ENCODE data around the gene CPD. TPM values are rescaled to one million over a fixed set of nuclear protein-coding genes. Genes with fewer than 3 reads are reported as not detected.

CPD gene
- total and polyA plus RNA-seq, 2 of the 13 experiments (the other 11 are each of a cell fraction or from before 2014, with no cell fraction given): 46.1 to 72.3 TPM

- TF ChIP-seq RCOR2 (CRISPR knock-in tag; IDR thresholded peaks at IDR 0.05) (no peak), NR0B2 (CRISPR knock-in tag; IDR thresholded peaks at IDR 0.05) (no peak; the same call in 1 of the 2 replicates), SRSF9 (IDR thresholded peaks at IDR 0.05; ENCODE audit: borderline replicate concordance, insufficient read depth, low read depth, low read length, poor library complexity, severe bottlenecking) (no peak), CEBPG (CRISPR knock-in tag; IDR thresholded peaks at IDR 0.05) (no peak), ZNF552 (CRISPR knock-in tag; IDR thresholded peaks at IDR 0.05; ENCODE audit: borderline replicate concordance) (no peak), U2AF2 (IDR thresholded peaks at IDR 0.05; ENCODE audit: low read depth, low read length) (no peak), MXI1 (IDR thresholded peaks at IDR 0.05; ENCODE audit: borderline replicate concordance, low read depth, low read length) (peak; percentile 63; the same call in 1 of the 3 replicates), MTA1 (CRISPR knock-in tag; IDR thresholded peaks at IDR 0.05; ENCODE audit: borderline replicate concordance) (no peak), ZNF816 (CRISPR knock-in tag; IDR thresholded peaks at IDR 0.05; ENCODE audit: borderline replicate concordance) (no peak), ZNF788 (CRISPR knock-in tag; IDR thresholded peaks at IDR 0.05; ENCODE audit: borderline replicate concordance) (peak; percentile 69; the same call in 1 of the 2 replicates), ZFX (CRISPR knock-in tag; IDR thresholded peaks at IDR 0.05; ENCODE audit: low read depth) (peak; percentile 80), MTF2 (CRISPR knock-in tag; IDR thresholded peaks at IDR 0.05; ENCODE audit: borderline replicate concordance) (no peak), SIN3A (IDR thresholded peaks at IDR 0.05; ENCODE audit: borderline replicate concordance, low read depth, low read length) (peak; percentile 52; the same call in 1 of the 2 replicates), ZNF12 (CRISPR knock-in tag; IDR thresholded peaks at IDR 0.05) (no peak), ZNF292 (CRISPR knock-in tag; IDR thresholded peaks at IDR 0.05; ENCODE audit: borderline replicate concordance, low read depth) (no peak), KMT2A (CRISPR knock-in tag; IDR thresholded peaks at IDR 0.05) (peak; percentile 91), PHF21A (CRISPR knock-in tag; IDR thresholded peaks at IDR 0.05) (peak; percentile 55; the same call in 1 of the 2 replicates), DBP (CRISPR knock-in tag; IDR thresholded peaks at IDR 0.05; ENCODE audit: not compliant biosample characterization) (peak; percentile 27), ZNF616 (CRISPR knock-in tag; IDR thresholded peaks at IDR 0.05; ENCODE audit: low read depth) (no peak), ZNF10 (CRISPR knock-in tag; IDR thresholded peaks at IDR 0.05; ENCODE audit: borderline replicate concordance, low read depth) (no peak), ZBTB7B (CRISPR knock-in tag; IDR thresholded peaks at IDR 0.05) (no peak), MXD4 (CRISPR knock-in tag; IDR thresholded peaks at IDR 0.05) (peak; percentile 56; the same call in 1 of the 2 replicates), SRF (IDR thresholded peaks at IDR 0.05; ENCODE audit: low read depth, low read length) (no peak), SALL2 (CRISPR knock-in tag; IDR thresholded peaks at IDR 0.05) (peak; percentile 56; the same call in 1 of the 2 replicates), MTF1 (CRISPR knock-in tag; IDR thresholded peaks at IDR 0.05) (no peak), ZBTB7A (CRISPR knock-in tag; IDR thresholded peaks at IDR 0.05) (no peak), NR2C2 (CRISPR knock-in tag; IDR thresholded peaks at IDR 0.05; ENCODE audit: borderline replicate concordance) (0 out of 2 replicates have a peak, but pooled peaks have one; percentile 24), KAT8 (CRISPR knock-in tag; IDR thresholded peaks at IDR 0.05) (peak; percentile 57; the same call in 1 of the 2 replicates), SYNCRIP (IDR thresholded peaks at IDR 0.05; ENCODE audit: insufficient read depth, low read depth, low read length) (no peak)
Measured at GRCh38 chr17:30378825-30379302, at the start of gene CPD (continued).
